PC-3 (cell line): ENCODE measurements around the gene NAPSA.

Experiments
- CTCF ChIP-seq: fragments of 300-600 bp; sonication (generic); conservative IDR thresholded peaks from 2 replicates; pipeline ENCODE4 v1.5.1; 2017; ENCODE audit warnings: antibody characterized with exemption, low read depth, mild to moderate bottlenecking, low read length
- EZH2 ChIP-seq: fragments of 300-600 bp; sonication (generic); IDR thresholded peaks from one replicate; pipeline ENCODE4 v1.6.1; 2017; ENCODE audit warnings: antibody characterized with exemption, mild to moderate bottlenecking, low read length; ENCODE audit not compliant: unreplicated experiment
- EZH2phosphoT487 ChIP-seq: fragments of 300-600 bp; sonication (generic); IDR thresholded peaks from 2 replicates; pipeline ENCODE4 v1.6.1; 2018; ENCODE audit warnings: mild to moderate bottlenecking, antibody characterized with exemption, low read length, borderline replicate concordance

- no peak for TF ChIP-seq CTCF
- TF ChIP-seq EZH2phosphoT487: no peak
- TF ChIP-seq EZH2: no peak
These were observed 43.9 kb upstream of the NAPSA start for GRCh38 chr19:50409347-50409746.
